MM.1S (cell line): ENCODE data around the gene SUPT3H.
"Not testable (repeated sequence)": the region's sequence is repeated elsewhere in the genome, so short reads cannot be mapped to it uniquely, and the experiment has no call there.

Source experiments
- DNase-seq: peaks from one replicate; pipeline ENCODE4 v3.0.0-alpha.2; 2015
- H2AFZ ChIP-seq: fragments of 300-600 bp; sonication (generic); 2 replicates; pipeline ENCODE4 v1.6.0; 2016; ENCODE audit warnings: antibody characterized with exemption, low read length
- H3F3A ChIP-seq: fragments of 300-600 bp; sonication (generic); 2 replicates; pipeline ENCODE4 v1.6.1; 2016; ENCODE audit warnings: mild to moderate bottlenecking, antibody characterized with exemption, low read length, moderate library complexity, mixed read lengths; ENCODE audit not compliant: insufficient read depth
- H3K27ac ChIP-seq: fragments of 300-600 bp; sonication (generic); 2 replicates; pipeline ENCODE4 v1.5.1; 2016; ENCODE audit warnings: mild to moderate bottlenecking, low read length
- H3K27me3 ChIP-seq: fragments of 300-600 bp; sonication (generic); replicated peaks from 2 replicates; pipeline ENCODE4 v1.6.0; 2016; ENCODE audit warnings: low read length; ENCODE audit not compliant: insufficient read depth
- H3K36me3 ChIP-seq: fragments of 300-600 bp; sonication (generic); replicated peaks from 2 replicates; pipeline ENCODE4 v1.6.1; 2016; ENCODE audit warnings: mild to moderate bottlenecking, low read length, mixed read lengths; ENCODE audit not compliant: insufficient read depth
- H3K4me1 ChIP-seq: fragments of 300-600 bp; sonication (generic); 2 replicates; pipeline ENCODE4 v1.6.1; 2016; ENCODE audit warnings: low read length, mixed read lengths
- H3K4me2 ChIP-seq: fragments of 300-600 bp; sonication (generic); 2 replicates; pipeline ENCODE4 v1.6.0; 2016; ENCODE audit warnings: low read depth, low read length
- H3K4me3 ChIP-seq: fragments of 300-600 bp; sonication (generic); 2 replicates; pipeline ENCODE4 v1.5.1; 2016; ENCODE audit warnings: low read length, mixed read lengths
- H3K79me2 ChIP-seq: fragments of 300-600 bp; sonication (generic); 2 replicates; pipeline ENCODE4 v1.6.1; 2016; ENCODE audit warnings: mixed run types, low read length, mixed read lengths
- H3K9ac ChIP-seq: fragments of 300-600 bp; sonication (generic); 2 replicates; pipeline ENCODE4 v1.6.1; 2016; ENCODE audit warnings: low read length, mixed read lengths
- H3K9me2 ChIP-seq: fragments of 300-600 bp; sonication (generic); replicated peaks from 2 replicates; pipeline ENCODE4 v1.6.1; 2016; ENCODE audit warnings: mild to moderate bottlenecking, low read length, mixed read lengths; ENCODE audit not compliant: insufficient read depth
- H3K9me3 ChIP-seq: fragments of 300-600 bp; sonication (generic); replicated peaks from 2 replicates; pipeline ENCODE4 v1.6.1; 2016; ENCODE audit warnings: mild to moderate bottlenecking, low read length, mixed read lengths; ENCODE audit not compliant: insufficient read depth
- H4K20me1 ChIP-seq: fragments of 300-600 bp; sonication (generic); 2 replicates; pipeline ENCODE4 v1.6.1; 2016; ENCODE audit warnings: mild to moderate bottlenecking, low read length, moderate library complexity, mixed read lengths; ENCODE audit not compliant: insufficient read depth
- CTCF ChIP-seq: fragments of 300-600 bp; sonication (generic); IDR thresholded peaks from 2 replicates; pipeline ENCODE4 v1.5.1; 2016; ENCODE audit warnings: antibody characterized with exemption, low read length, mixed read lengths
- EZH2 ChIP-seq: fragments of 300-600 bp; sonication (generic); optimal IDR thresholded peaks from 2 replicates; pipeline ENCODE3; 2017; ENCODE audit warnings: low read depth, mild to moderate bottlenecking, antibody characterized with exemption, low read length, mixed read lengths
- EZH2phosphoT487 ChIP-seq: fragments of 300-600 bp; sonication (generic); IDR thresholded peaks from 2 replicates; pipeline ENCODE4 v1.6.1; 2018; ENCODE audit warnings: antibody characterized with exemption, low read length

SUPT3H gene

DNA sequence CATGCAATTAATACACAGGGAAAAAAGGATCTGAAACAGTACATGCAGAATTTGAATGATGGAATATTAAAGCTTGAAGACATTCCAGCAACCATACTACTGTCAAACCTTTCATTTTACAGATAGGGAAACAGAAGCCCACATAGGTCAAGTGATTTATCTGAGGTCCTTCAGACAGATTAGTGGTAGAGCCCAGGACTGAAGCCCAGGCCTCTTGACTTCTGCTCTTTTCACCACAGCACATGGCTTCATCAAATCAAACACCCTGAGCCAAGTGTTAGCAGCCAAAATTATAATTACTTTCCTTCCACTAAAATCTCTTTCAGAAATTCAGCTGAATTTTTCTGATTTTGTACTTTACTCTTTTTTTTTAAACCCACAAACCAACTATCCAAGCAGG, 485.2 kb downstream of the SUPT3H start:
- Histone ChIP-seq H3K36me3 (no peaks in the 10 kb centered on the region), H3K4me1 (no peaks in the 10 kb centered on the region), H3K27me3 (no peaks in the 10 kb centered on the region), H3K27ac (no peak overlapping the region), H3K9ac (no peak overlapping the region), H3K4me2 (no peak overlapping the region), H3K79me2 (no peaks in the 10 kb centered on the region), H3K9me2 (no peaks in the 10 kb centered on the region), H3F3A (no peaks in the 10 kb centered on the region), H3K4me3 (no peak overlapping the region), H3K9me3 (no peaks in the 10 kb centered on the region), H4K20me1 (no peaks in the 10 kb centered on the region), H2AFZ (no peak overlapping the region)
- DNase-seq, result no peak
- TF ChIP-seq EZH2, result no peak
- TF ChIP-seq EZH2phosphoT487, result no peak
- no peak for TF ChIP-seq CTCF

DNA sequence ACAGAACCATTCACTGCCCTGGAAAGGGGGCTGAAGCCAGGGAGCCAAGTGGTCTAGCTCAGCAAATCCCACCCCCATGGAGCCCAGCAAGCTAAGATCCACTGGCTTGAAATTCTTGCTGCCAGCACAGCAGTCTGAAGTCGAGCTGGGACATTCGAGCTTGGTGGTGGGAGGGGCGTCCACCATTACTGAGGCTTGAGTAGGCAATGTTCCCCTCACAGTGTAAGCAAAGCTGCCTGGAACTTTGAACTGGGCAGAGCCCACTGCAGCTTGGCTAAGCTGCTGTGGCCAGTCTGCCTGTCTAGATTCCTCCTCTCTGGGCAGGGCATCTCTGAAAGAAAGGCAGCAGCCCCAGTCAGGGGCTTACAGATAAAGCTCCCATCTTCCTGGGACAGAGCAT, 498.7 kb downstream of the SUPT3H start:
- not testable (repeated sequence) for H2AFZ ChIP-seq, H4K20me1 ChIP-seq, H3K4me3 ChIP-seq, DNase-seq, H3K36me3 ChIP-seq, H3F3A ChIP-seq, H3K9ac ChIP-seq, H3K4me2 ChIP-seq, H3K9me2 ChIP-seq, H3K27me3 ChIP-seq, H3K79me2 ChIP-seq, H3K4me1 ChIP-seq, H3K9me3 ChIP-seq, H3K27ac ChIP-seq

DNA sequence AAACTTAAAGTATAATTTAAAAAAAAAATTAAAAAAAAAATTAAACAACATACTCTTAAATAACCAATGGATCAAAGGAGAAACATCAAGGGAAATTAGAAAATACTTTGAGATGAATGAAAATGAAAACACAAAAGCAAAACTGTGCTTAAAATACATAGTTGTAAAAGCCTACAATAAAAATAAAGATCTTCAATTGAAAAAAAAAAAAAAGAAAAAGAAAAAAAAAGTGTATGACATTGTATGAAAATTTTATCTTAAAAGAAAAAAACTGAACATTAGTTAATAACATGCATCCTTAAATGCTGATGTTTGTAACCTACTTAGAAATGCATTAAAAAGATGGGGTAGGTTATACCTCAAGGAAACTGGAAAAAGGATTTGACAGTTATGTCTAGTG, 501.1 kb downstream of the SUPT3H start:
- not testable (repeated sequence) for H3K79me2 ChIP-seq, H3K4me3 ChIP-seq, H3F3A ChIP-seq, H3K36me3 ChIP-seq, H3K27me3 ChIP-seq, H3K9ac ChIP-seq, H4K20me1 ChIP-seq, H3K4me1 ChIP-seq, DNase-seq, H3K9me3 ChIP-seq, H2AFZ ChIP-seq, H3K27ac ChIP-seq, H3K9me2 ChIP-seq, H3K4me2 ChIP-seq

GRCh38 chr6:44869321-44869897, 508.3 kb downstream of the SUPT3H start:
- H3K4me1 ChIP-seq, result no peaks in the 10 kb centered on the region
- no peak overlapping the region for H3K27ac ChIP-seq
- H3K9ac ChIP-seq, result no peak overlapping the region
- H3K79me2 ChIP-seq, result no peaks in the 10 kb centered on the region
- H3K9me2 ChIP-seq, result no peaks in the 10 kb centered on the region
- H3F3A ChIP-seq, result no peaks in the 10 kb centered on the region
- no peak overlapping the region for H3K4me3 ChIP-seq
- DNase-seq, result no peak
- no peaks in the 10 kb centered on the region for H3K27me3 ChIP-seq
- H3K4me2 ChIP-seq, result no peak overlapping the region
- TF ChIP-seq CTCF (no peak), EZH2 (no peak), EZH2phosphoT487 (no peak)
- H3K9me3 ChIP-seq, result no peaks in the 10 kb centered on the region
- H3K36me3 ChIP-seq, result no peaks in the 10 kb centered on the region
- H4K20me1 ChIP-seq, result no peaks in the 10 kb centered on the region
- no peak overlapping the region for H2AFZ ChIP-seq
